GM21619 (cell line): ENCODE data around the gene CPED1.
"Not testable (repeated sequence)": the region's sequence is repeated elsewhere in the genome, so short reads cannot be mapped to it uniquely, and the experiment has no call there.

Experiments used
- ATAC-seq: cut with Tn5 transposase; IDR thresholded peaks from one replicate; pipeline ENCODE4 v1.9.1; 2021; ENCODE audit not compliant: unreplicated experiment

The CPED1 gene

DNA sequence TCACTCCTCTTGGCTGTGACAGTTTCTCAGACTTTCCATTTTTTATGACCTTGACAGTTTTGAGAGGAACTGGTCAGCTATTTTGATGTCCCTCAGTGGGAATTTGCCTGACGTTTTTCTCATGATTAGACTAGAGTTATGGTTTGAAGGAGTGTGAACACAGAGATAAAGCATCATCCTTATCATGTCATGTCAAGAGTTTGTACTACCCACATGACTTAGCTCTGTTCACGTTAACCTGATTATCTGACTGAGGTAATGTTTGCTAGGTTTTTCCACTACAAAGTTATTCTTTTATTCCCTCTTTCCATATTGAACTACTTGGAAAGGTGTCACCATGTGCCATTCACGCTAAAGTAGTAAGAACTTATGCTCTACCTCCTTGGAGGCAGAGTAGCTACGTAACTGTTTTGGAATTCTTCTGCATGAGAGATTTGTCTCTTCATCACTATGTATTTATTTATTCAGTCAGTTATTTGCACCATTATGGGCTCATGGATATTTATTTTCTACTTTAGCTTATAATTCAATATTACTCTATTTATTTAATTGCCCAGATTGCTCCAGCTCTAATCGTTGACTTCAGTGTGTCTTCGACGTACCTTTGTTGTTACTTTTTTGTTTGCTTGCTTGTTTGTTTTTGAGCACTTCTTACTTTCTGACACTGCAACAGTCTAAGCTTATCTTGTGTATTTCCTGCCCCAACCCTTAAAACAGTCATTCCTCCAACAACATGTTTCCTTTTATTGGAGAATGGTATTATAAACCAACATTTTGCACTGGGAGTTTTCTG is 50.4 kb downstream of the CPED1 start:
- no peak for ATAC-seq

DNA sequence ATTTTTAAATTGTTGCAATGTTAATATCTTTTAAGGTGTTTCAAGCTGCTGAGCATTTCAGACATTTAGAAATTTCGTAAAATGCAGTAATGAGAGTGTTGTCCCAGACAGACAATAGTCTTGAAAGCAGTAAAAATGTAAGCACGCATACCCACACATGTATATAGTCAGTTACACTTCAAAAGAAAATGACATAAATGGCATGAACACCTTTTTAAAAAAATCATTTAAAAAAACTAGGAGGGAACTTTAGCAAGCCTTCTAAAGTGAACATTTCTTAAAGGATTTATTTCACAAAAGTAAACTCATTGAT is 51.0 kb downstream of the CPED1 start:
- ATAC-seq = no peak

DNA sequence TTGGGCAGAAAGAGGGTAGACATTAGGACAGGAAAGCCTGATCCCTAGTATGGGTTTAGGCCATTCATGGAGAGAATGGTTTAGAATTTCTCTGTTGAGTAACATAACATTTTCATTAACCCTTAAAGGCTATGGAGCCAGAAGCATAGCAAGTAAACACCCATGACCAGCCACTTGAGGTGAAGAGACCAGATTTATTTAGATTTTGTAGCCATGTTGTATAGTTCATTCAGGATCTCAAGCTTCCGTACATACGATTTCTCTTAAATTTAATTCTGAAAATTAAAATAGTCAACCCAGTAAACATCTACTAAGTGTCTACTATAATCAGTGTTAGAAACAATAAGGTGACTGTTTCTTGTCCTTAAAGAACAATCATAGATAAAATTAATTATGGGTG is 51.5 kb downstream of the CPED1 start:
- no peak for ATAC-seq

DNA sequence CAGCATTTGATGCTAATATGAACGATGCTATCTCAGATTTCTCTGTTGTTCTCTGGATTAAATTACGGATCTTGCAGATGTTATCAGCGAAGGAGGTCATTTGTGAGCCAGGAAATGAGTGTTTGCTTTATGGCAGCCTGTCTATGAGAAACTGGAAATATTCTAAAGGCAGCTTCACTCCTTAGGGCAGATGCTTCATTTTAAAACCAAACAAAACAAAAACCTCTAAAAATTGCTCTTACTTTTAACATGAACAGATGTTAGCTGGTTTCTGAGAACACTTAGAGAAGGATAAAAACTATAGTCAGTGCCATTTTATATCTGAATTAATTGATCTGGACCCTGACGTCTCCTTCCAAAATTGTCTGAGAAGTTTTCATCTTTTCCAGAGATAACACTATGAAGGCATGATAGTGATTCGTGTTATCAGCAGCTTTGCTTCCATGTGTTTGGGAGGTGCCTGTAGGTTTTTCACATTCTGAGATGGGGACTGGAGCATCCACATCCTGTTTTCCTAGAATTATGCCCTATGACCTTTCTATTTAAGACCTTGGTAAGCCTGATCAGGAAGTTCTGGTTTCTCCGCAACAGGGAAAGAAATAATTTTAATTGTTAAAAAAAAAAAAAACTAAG is 53.1 kb downstream of the CPED1 start:
- ATAC-seq = no peak

DNA sequence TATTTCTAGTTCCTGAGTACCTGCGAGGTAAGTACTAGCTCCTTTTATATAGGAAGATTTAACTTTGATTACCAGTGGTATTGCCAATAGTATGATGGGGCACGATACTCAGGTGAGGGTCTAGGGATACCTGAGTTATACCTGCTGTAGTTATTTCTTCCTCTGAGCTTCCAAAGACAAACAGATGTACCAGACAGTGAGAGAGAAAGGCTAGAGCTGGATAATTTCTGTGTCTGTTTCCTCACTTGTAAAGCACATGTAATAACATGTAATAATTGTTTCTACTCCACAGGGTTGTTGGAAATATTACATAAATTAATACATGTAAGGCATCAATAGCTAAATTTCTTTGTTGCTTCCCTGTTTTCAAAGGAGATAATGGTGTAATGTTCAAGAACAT is 53.7 kb downstream of the CPED1 start:
- no peak for ATAC-seq

DNA sequence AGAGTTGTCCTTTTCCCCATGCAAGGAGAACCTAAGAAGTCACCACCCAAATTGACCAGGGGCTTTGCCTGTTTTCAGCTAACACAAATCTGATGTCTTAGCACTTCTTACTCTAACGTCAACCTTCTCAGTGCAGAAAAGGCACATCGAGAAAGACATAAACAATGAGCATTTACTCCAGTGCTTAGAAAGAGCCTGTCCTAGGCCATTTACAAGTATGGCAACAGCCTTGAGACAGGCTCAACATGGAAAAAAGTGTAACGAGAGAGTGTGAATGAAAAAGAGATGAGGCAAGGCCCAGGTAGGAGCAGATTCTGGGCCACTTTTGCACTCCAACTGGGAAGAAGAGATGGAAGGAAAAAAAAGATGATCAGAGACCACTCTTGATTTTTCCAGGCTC is 54.4 kb downstream of the CPED1 start:
- no peak for ATAC-seq

DNA sequence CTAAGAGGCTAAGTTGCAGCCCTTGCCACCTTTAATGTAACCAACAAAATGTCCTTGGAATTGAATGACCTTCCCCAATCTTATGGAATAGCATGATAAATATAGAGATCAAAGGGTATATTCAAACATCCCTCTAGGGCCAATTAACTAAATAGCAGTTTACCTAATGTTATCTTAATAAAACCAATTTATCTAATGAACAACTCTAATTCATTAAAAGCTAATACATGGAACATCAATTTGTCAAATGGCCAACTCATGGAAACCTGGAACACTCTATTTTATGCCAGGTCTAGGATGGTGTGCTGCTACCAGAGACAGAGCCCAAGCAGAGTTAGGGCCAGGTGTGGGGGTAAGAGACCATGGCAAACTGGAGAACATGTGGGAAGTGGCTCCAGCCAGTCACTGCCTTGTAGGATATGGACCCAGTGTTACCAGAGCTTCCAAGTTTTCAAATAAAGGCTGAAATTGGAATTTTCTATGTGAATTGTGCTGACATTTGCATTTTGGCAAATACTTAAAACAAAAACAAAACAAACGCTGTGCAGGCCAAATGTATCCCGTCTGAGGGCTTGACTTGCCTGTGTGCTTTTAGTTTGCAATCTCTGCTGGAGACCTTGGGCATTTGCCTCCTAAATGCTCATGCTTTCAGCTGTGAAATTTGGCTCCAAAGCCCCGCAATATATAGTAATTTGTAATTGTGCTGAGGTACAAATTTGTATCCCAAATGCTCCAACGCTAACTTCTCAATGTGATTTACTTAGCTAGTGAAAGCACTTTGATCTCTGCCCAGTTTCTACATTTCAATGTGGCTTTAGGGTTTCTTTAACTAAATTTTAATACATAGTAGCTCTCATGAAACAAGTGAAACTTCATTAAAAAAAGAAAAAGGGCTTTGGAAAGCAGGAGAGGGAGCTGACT is 55.1 kb downstream of the CPED1 start:
- no peak for ATAC-seq

DNA sequence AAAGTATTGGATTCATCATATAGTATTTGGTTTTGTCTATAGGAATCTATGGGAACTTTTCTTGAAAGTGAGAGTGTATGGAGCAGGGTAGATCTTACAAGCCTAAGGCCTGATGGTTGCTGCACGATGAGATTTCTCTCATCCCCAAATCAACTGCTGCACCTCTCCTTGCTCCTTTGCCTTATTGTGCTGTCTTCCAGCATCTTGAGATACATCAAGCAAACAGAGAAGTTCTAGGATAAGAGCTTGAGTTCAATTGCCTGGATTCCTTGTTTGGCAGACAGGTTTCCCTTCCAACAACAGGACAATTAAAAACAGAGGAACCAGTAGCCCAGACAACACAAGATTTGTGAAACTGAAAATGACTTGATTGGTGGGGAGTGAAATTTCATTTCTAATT is 56.6 kb downstream of the CPED1 start:
- no peak for ATAC-seq

DNA sequence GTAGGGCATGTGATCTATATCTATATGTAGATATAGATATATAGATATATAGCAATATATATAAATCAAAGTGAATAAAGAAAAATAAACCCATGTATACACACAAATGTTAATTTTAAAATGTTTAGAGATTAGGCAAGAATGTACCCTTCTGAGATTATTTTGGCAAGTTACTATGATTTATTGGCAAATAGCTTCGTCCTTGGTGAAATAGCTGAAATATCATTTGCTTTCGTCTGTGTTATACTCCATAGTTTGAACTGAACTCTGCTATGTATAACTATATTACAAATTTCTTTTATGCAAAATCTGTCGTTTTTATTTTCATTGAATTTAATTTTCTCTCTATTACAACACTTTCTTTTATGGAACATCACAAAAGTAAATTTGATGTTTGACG is 57.5 kb downstream of the CPED1 start:
- ATAC-seq = no peak

DNA sequence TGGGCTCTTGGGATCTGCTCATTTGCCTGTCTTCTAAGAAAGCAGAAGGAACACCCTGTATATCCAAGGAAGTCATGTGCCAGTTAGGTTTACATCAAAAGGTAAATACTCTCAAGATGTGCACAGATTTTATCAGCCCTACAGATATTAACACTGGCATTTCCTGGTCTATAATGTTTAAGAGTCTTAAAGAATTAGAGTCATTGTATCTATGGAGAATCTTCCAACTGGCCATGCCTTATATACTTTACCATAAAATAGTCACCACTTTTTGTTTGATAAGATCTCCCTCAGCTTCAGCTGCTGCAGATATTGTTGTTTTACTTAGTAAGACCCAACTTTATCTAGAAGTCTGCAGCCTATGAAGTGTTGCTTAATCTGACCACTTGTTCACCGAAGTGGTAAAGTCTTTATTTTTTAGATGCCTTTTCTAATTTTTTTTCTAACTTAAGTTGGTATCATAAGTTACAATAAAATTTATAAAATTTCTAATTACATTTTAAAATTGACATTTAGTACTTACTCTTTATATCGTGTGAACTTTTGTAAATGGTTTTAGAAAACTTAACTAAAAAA is 58.5 kb downstream of the CPED1 start:
- no peak for ATAC-seq

DNA sequence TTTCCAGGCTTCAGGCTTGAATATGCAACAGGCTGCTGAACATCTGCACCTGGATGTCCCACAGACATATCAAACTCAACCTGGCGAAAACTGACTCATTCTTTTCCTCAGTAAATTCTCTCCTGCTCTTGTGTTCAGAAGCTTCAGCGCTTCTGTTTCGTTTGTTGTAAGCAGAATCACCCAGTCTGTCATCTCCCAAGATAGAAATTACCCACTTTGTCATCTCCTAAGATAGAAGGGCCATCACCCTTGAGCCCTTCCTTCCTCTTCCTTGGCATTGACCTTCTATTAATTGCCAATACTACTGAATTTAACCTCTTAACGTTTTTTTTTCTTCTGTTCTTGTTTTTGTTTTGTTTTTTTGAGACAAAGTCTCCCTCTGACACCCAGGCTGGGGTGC is 59.7 kb downstream of the CPED1 start:
- ATAC-seq = no peak

DNA sequence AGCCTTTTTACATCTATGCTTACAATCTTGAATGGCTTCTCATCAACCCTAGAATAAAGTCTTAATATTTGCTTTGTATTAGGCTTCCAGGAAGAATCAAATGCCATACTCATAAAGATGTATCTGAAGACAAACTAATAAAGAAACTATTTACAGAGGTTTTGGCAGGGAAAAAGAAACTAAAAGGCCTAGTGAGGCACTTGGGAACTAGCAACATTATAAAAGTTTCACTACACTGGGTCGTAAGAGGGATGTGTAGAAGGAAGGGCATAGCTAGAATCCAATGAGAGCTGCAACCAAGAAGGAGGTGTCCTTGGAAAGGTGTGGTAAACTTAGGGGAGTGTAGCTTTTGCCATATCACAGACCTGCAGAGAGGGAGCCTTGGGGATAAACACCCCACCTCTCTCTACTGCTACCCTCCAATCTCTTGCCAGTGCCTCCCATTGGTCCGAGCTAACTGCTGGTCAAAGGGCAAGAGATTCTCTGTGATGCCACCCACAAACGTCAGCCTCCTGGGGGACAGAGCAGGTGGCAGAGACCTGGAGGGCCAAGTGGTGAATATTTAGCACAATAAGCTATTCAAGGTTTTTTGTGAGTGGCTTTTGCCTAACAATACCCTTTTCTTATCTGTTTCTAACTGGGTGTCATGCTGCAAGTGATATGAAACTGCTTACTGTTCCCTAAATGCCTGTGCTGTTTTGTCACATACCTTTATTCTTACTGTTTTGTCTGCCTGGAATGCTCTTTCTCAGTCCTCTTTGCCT is 60.7 kb downstream of the CPED1 start:
- no peak for ATAC-seq

DNA sequence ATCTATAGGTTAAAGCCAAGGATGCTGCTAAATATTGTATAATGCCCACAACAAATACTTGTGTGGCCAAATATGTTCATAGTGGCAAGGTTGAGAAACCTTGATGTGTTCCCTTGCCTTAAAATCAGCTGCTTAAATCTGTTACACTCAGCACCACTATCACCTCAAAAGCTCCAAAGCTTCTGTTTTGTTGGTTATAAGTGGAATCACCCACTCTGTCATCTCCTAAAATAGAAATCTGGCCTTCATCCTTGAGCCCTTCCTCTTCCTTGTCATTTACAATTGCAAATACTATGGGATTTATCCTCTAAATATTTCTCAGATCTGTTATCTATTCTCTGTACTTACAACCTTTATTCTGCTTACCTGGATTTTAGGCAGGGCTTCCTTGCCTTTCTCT is 61.4 kb downstream of the CPED1 start:
- no peak for ATAC-seq

DNA sequence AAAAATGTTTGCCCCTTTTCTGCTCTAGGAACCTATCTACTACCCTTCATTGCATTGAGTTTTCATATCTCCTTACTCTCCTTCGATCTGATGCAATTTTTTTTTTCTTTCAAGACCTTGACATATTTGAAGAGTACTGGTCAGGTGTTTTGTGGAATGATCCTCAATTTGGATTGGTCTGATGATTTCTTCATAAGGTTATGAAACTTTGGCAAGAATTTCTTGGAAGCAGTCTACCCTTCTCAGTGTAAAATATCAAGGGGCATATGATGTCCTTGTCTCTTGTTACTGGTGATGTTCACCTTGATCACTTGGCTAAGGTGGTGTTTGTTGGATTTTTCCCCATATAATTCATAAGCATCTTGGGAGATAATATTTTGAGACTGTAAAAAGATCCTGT is 64.7 kb downstream of the CPED1 start:
- ATAC-seq = no peak

DNA sequence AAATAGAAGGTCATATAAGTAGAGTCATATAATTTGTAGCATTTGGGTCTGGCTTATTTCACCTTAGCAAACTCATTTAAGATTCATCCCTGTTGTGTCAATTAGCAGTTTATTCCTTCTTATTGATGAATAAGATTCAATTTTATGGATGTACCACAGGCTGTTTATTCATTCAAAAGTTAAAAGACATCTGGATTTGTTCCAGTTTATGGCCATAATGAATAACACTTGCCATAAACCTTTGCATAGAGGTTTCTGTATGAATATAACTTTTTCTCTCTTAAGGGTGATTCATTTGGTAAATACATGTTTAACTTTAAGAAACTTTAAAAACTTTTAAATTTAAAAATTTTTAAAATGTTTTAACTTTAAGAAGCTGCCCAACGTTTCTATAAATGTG is 66.4 kb downstream of the CPED1 start:
- no peak for ATAC-seq

DNA sequence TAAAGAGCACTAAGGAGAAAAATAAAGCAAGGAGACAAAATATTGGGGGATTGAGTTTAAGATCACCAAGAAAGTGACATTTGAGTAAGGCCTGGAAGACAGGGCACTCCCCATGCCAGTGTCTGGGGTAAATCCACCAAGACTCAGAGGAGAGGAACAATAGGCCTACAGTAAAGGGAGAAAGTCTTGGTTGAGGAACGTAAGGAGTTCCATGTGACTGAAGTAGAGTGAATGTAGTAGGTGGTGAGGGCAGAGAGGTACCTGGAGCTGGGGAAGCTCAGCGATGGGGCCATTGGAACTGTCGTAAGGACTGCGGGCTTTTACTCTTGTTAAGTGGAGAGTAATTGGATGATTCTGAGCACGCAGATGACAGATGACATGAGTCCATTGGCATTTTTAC is 69.4 kb downstream of the CPED1 start:
- ATAC-seq = no peak

DNA sequence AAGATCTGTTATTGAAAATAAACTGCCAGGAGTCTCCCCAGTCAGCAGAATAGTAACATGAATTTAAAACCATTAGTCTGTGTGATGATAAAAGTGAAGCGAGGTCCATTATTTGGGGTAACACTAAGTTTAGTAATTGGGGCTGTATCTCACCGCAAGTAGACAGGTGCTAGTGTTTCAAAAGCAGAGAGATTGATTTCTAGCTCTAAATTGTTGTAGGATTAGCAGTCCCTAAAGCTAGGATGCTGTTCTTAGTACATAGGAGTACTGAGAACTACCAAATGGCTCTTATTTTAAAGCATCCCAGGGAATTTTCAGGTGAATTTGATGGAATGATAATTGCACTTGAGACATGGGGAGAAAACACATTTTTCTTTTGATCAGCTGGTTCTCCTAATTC is 70.5 kb downstream of the CPED1 start:
- ATAC-seq = no peak

DNA sequence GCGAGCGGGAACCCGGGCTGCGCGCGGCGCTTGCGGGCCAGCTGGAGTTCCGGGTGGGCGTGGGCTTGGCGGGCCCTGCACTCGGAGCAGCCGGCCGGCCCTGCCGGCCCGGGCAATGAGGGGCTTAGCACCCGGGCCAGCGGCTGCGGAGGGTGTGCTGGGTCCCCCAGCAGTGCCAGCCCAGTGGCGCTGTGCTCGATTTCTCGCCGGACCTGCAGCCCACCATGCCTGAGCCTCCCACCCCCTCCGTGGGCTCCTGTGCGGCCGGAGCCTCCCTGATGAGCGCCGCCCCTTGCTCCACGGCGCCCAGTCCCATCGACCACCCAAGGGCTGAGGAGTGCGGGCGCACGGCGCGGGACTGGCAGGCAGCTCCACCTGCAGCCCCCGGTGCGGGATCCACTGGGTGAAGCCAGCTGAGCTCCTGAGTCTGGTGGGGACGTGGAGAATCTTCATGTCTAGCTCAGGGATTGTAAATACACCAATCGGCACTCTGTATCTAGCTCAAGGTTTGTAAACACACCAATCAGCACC is 71.5 kb downstream of the CPED1 start:
- ATAC-seq = not testable (repeated sequence)

DNA sequence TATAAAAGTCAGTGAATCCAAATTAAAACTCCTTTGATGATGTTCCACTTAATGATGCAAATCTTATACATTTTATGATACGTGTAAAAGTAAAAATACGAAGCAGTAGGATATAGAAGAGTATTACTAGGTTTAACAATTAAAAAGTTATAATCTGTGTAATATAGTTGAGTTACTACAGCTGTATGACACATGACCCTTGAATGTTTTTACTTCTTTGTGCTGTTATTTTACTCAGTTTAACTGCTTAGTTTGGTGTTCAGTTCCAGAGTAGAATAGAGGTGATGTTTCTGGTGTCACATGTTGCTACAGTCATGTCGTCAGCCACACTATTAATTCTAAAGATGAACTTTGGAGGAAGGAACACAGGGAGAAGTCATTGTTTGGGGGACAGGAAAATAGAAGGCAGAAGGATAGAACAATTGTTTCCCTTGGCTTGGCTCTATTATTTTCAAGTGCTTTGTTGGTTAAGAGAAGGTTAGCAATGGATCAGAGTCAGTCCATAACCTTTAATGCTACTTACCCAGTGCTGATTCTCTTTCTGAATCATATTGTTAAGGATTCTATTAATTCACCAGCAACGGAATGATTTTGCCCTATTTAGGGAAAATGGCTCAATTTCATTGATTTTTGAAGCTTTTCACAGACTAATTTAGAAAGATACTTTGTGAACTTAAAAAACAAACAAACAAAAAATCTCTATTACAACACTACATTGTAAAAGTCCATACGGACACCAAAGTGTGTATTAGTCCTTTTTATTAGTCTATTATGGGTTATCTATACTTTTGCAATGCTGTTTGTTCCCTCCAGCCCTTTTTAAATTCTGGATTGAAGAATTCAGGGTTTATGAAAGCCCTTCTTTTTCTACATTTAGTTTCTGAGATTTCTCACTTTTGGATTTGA is 73.4 kb downstream of the CPED1 start:
- ATAC-seq = no peak
